Sciatic nerve (tissue), 1 donor: ENCODE measurements around the gene MACIR. TPM values are rescaled to one million over a fixed set of nuclear protein-coding genes. Genes with fewer than 3 reads are reported as not detected.

ENCODE experiments used
- total RNA-seq: library from RNA; stranded (reverse); fragmentation: NEBNext Ultra II Directional; extraction: Animal tissue kit (Norgen Biotek cat#: 25700); gene quantifications from one replicate; pipeline ENCODE4 v1.2.1, GENCODE V29; 2021
- donor health status: DM: no; HTN: no; CAD: no.

MACIR gene
- total RNA-seq, 1 donor from 2014 or later, result 24.2 TPM

Other genes starting within 250 kb of the MACIR start
- gene GIN1, start 138.6 kb upstream of the MACIR start, total RNA-seq, result 14.1 TPM
- gene PPIP5K2, start 138.5 kb upstream of the MACIR start, total RNA-seq, result 103 TPM